Osteocyte (in vitro differentiated cells): Measurements from ENCODE around the gene KCNN2. TPM values are rescaled to one million over a fixed set of nuclear protein-coding genes. Genes with fewer than 3 reads are reported as not detected.

ENCODE experiments used
- DNase-seq: peaks from one replicate; pipeline ENCODE4 v3.0.0; 2021; ENCODE audit warnings: mixed read lengths; ENCODE audit not compliant: unreplicated experiment; ENCODE audit errors: extremely low spot score
- H3K27ac Mint-ChIP-seq: one replicate; pipeline ENCODE4 v1.8.0; 2021; ENCODE audit warnings: mild to moderate bottlenecking, mixed read lengths; ENCODE audit not compliant: unreplicated experiment
- H3K27me3 Mint-ChIP-seq: one replicate; pipeline ENCODE4 v1.8.0; 2021; ENCODE audit warnings: mixed read lengths; ENCODE audit not compliant: unreplicated experiment
- H3K36me3 Mint-ChIP-seq: one replicate; pipeline ENCODE4 v1.8.0; 2021; ENCODE audit warnings: mixed read lengths; ENCODE audit not compliant: unreplicated experiment
- H3K4me1 Mint-ChIP-seq: one replicate; pipeline ENCODE4 v1.8.0; 2021; ENCODE audit warnings: mixed read lengths; ENCODE audit not compliant: unreplicated experiment
- H3K4me3 Mint-ChIP-seq: one replicate; pipeline ENCODE4 v1.8.0; 2021; ENCODE audit warnings: mild to moderate bottlenecking, moderate library complexity, mixed read lengths; ENCODE audit not compliant: unreplicated experiment
- H3K9me3 Mint-ChIP-seq: one replicate; pipeline ENCODE4 v1.8.0; 2021; ENCODE audit warnings: mixed read lengths; ENCODE audit not compliant: unreplicated experiment
- total RNA-seq: library from RNA; stranded (reverse); gene quantifications from 2 replicates; pipeline ENCODE4 v1.2.1, GENCODE V29; 2021
- TF ChIP-seq, protein P1 (sequence below): fragments of 200-600 bp; sonication (generic); IDR thresholded peaks from 2 replicates; pipeline ENCODE4 v1.5.0; 2021; ENCODE audit warnings: antibody characterized with exemption, mild to moderate bottlenecking, moderate library complexity

KCNN2 gene
- total RNA-seq, 1 donor from 2014 or later: 0.08 TPM

DNA sequence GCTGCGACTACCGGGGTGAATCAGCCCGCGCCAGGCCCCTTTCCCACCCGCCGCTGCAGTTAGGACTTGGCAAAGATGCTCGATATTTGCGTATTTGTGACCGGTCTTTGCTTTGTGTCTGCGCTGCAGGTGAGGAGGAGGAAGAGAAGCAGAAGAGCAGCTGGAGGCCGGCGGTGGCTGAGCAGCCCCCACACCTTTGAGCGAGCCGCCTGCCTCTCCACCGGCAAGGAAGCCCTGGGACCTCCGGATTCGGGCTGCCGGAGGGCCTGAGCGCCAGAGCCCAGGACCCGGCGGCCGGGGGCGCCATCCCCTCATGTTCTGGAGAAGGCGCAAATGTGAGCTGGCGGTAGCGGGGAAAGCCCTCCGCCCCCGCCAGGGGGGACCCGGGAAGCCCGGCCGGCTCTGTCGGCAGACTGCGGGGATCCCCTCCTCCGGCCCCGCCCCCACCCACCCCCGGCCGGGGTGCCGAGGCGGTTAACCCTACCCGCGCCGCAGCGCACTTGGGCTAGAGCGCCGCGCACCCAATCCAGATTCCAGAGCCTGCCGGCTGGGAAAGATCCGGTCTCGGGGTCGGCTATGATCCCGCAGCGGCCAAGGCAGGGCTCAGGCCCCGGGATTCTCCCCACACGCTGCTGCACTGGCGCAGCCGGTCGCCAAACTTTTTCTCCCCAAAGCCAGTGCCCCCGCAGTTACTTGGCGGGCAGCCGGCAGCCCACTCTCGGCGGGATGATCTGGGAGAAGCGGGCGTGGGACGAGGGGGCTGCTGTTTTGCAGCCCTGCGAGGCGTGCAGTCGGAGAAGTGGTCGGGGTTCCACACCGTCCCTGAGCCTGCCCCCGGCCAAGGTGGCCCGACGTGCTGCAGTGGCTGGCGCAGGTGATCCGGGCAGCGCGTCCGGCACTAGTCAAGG lies 800 bp upstream of the KCNN2 start:
- Mint-ChIP-seq H3K9me3 (no peaks in the 10 kb centered on the region), H3K4me1 (peaks cover 24% of the 10 kb centered on the region), H3K36me3 (no peaks in the 10 kb centered on the region), H3K4me3 (peak overlapping the region; percentile 87), H3K27ac (no peak overlapping the region), H3K27me3 (peaks cover 65% of the 10 kb centered on the region)
- no peak for DNase-seq
- TF ChIP-seq, protein P1, sequence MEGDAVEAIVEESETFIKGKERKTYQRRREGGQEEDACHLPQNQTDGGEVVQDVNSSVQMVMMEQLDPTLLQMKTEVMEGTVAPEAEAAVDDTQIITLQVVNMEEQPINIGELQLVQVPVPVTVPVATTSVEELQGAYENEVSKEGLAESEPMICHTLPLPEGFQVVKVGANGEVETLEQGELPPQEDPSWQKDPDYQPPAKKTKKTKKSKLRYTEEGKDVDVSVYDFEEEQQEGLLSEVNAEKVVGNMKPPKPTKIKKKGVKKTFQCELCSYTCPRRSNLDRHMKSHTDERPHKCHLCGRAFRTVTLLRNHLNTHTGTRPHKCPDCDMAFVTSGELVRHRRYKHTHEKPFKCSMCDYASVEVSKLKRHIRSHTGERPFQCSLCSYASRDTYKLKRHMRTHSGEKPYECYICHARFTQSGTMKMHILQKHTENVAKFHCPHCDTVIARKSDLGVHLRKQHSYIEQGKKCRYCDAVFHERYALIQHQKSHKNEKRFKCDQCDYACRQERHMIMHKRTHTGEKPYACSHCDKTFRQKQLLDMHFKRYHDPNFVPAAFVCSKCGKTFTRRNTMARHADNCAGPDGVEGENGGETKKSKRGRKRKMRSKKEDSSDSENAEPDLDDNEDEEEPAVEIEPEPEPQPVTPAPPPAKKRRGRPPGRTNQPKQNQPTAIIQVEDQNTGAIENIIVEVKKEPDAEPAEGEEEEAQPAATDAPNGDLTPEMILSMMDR: peak; percentile 38

DNA sequence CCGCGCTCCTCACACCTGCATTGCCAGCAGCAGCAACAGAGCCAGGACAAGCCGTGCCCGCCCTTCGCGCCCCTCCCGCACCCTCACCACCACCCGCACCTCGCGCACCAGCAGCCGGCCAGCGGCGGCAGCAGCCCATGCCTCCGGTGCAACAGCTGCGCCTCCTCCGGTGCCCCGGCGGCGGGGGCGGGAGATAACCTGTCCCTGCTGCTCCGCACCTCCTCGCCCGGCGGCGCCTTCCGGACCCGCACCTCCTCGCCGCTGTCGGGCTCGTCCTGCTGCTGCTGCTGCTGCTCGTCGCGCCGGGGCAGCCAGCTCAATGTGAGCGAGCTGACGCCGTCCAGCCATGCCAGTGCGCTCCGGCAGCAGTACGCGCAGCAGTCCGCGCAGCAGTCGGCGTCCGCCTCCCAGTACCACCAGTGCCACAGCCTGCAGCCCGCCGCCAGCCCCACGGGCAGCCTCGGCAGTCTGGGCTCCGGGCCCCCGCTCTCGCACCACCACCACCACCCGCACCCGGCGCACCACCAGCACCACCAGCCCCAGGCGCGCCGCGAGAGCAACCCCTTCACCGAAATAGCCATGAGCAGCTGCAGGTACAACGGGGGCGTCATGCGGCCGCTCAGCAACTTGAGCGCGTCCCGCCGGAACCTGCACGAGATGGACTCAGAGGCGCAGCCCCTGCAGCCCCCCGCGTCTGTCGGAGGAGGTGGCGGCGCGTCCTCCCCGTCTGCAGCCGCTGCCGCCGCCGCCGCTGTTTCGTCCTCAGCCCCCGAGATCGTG lies 517 bp downstream of the KCNN2 start:
- no peak overlapping the region for H3K27ac Mint-ChIP-seq
- TF ChIP-seq, protein P1: no peak
- no peak for DNase-seq
- H3K36me3 Mint-ChIP-seq: no peaks in the 10 kb centered on the region
- H3K9me3 Mint-ChIP-seq: no peaks in the 10 kb centered on the region
- peak overlapping the region; percentile 87 for H3K4me3 Mint-ChIP-seq
- peaks cover 24% of the 10 kb centered on the region for H3K4me1 Mint-ChIP-seq
- peaks cover 64% of the 10 kb centered on the region for H3K27me3 Mint-ChIP-seq

GRCh38 chr5:114362977-114363761 lies 1.3 kb downstream of the KCNN2 start:
- Mint-ChIP-seq H3K4me1 (peaks cover 24% of the 10 kb centered on the region), H3K27me3 (peaks cover 62% of the 10 kb centered on the region), H3K9me3 (no peaks in the 10 kb centered on the region), H3K27ac (no peak overlapping the region), H3K4me3 (peak overlapping the region; percentile 87), H3K36me3 (no peaks in the 10 kb centered on the region)
- no peak for DNase-seq
- TF ChIP-seq, protein P1: no peak

DNA sequence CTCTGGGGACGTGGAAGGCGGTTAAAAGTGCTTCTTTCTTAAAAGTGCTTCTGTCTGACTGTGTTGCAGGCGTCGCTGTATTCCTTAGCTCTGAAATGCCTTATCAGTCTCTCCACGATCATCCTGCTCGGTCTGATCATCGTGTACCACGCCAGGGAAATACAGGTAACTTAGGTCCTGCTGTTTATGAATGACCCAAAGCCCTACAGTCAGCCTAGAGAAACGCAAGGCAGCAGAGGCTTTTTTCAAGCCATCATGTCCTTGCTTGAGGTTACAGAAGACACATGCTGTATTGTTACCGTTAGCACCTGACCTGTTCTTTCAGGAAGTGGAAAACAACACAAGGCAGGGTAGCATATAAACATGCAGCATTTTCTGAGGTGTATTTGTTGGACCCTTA lies 2.0 kb downstream of the KCNN2 start:
- no peaks in the 10 kb centered on the region for H3K9me3 Mint-ChIP-seq
- peaks cover 24% of the 10 kb centered on the region for H3K4me1 Mint-ChIP-seq
- TF ChIP-seq, protein P1: no peak
- H3K4me3 Mint-ChIP-seq: peak overlapping the region; percentile 87
- no peak overlapping the region for H3K27ac Mint-ChIP-seq
- no peaks in the 10 kb centered on the region for H3K36me3 Mint-ChIP-seq
- no peak for DNase-seq
- peaks cover 56% of the 10 kb centered on the region for H3K27me3 Mint-ChIP-seq
